ENCODE measurements around the gene VWF.

DNA sequence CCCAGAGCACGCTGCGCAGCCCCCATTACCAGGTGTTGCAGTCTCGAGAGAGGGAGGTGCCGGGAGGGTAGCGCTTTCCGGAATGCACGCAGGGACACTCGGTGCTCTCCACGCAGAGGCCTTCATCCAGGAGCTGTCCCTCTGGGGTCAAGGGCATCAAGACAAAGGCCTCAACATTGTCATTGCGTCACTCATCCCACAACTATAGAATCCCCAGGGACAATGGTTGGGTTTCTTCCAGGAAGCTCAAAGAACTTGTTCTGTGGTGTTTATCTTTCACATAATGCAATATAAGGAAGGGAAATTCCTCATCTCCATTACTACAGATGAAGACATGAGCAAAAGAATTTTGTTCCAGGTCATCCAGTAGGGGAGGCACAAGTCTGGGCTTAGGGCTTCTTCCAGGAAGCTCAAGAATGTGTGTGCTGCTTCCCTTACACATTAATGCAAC lies 52.1 kb downstream of the VWF start:
- TF ChIP-seq POLR2A (IDR thresholded peaks at IDR 0.05): no peak
- TF ChIP-seq, protein P1, sequence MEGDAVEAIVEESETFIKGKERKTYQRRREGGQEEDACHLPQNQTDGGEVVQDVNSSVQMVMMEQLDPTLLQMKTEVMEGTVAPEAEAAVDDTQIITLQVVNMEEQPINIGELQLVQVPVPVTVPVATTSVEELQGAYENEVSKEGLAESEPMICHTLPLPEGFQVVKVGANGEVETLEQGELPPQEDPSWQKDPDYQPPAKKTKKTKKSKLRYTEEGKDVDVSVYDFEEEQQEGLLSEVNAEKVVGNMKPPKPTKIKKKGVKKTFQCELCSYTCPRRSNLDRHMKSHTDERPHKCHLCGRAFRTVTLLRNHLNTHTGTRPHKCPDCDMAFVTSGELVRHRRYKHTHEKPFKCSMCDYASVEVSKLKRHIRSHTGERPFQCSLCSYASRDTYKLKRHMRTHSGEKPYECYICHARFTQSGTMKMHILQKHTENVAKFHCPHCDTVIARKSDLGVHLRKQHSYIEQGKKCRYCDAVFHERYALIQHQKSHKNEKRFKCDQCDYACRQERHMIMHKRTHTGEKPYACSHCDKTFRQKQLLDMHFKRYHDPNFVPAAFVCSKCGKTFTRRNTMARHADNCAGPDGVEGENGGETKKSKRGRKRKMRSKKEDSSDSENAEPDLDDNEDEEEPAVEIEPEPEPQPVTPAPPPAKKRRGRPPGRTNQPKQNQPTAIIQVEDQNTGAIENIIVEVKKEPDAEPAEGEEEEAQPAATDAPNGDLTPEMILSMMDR (IDR thresholded peaks at IDR 0.05): peak in 3 of 6 experiments; percentile 12 to 44 (median 17)
